Stimulated activated CD4-positive, alpha-beta T cell treated with anti-CD3 and anti-CD28 coated beads, Interleukin-15, amount 100 ng/mL, for 48 hours (primary cell): ENCODE measurements around the gene UNC13B.
"Not testable (repeated sequence)": the region's sequence is repeated elsewhere in the genome, so short reads cannot be mapped to it uniquely, and the experiment has no call there.

Source experiments
- DNase-seq, 2 donors: peaks; one replicate each; pipeline ENCODE4 v3.0.0-alpha.2; 2020; ENCODE audit warnings: low read depth in 2 of 2

The UNC13B gene

GRCh38 chr9:35380039-35380438 is 218.2 kb downstream of the UNC13B start:
- no peak for DNase-seq

DNA sequence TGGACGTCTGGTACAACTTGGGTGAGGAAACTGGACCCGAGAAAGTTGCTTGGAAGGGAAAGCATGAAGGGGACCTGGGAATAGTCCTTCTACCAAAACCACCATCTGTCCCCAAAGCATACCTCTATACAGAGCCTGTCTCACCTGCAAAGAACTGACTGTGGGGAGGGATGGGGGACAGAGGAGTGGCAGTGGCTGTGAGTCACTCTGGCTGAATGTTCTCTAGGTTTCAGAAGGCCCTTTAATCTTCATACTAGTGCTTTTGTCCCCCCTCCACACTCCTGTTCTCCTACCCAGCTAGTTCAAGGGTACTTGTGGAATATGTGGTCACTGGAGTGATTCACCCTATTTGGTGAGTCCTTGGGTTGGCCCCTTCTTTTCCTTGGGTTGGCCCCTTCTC is 218.8 kb downstream of the UNC13B start:
- no peak for DNase-seq

GRCh38 chr9:35385042-35385441 is 223.2 kb downstream of the UNC13B start:
- no peak for DNase-seq

GRCh38 chr9:35395076-35395705 is 233.4 kb downstream of the UNC13B start:
- no peak for DNase-seq

DNA sequence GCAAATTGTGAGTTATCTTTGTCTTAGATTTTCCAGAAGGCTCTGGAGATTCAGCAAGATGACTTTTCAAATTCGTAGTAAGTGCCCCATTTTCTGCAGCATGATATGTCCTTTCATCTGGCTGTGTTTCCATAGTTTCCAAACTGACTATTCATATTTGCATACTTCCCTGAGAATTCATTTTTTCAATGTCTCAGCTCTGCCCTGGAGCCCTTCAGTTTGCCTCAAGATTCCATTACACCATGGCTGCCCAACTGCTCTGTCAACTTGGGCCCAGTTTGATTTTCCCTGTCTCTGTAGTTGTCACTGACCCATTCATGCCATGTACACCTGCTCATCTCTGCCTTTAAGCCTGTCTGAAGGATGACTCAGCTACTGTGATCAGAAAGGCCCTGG is 233.9 kb downstream of the UNC13B start:
- no peak for DNase-seq

- no peak for DNase-seq
Measured at GRCh38 chr9:35396560-35397215, 234.9 kb downstream of the UNC13B start.

DNA sequence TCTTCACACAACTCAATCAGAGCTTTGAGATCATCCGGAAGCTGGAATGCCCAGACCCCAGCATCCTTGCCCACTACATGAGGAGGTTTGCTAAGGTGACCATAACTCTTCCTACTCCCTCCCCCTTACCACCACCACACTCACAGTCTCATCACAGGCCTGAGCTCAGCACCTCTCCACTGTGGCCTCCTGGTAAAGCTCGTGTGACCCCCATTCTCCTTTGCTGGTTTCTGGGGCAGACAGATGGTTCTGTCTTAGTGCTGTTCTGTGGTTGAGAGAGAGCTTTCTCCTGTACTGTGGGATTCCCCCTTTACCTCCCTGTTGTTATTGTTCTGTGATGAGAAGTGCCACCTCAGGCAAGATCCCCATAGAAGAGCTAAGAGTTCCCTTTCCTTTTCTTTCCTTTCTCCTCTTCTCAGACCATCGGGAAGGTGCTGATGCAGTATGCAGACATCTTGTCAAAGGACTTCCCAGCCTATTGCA is 235.4 kb downstream of the UNC13B start:
- DNase-seq = no peak

DNA sequence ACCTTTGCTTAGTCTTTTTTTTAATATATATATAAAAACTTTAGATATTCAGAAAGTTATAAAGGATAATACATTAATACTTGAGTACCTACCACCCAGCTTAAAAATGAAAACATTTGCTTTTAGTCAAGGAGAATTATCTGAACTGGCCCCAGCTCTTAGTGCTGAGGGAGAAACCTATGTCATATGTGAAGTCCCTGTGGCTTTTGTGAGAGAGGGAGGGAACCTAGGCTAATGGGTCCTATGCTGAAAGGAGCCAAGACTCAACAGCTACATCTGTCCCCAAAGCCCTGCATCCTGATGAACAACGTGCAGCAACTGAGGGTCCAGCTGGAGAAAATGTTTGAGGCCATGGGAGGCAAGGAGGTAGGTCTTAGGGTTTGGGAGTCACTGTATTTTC is 236.1 kb downstream of the UNC13B start:
- no peak for DNase-seq

- DNase-seq = no peak
Measured at GRCh38 chr9:35398651-35399335, 237.0 kb downstream of the UNC13B start.

DNA sequence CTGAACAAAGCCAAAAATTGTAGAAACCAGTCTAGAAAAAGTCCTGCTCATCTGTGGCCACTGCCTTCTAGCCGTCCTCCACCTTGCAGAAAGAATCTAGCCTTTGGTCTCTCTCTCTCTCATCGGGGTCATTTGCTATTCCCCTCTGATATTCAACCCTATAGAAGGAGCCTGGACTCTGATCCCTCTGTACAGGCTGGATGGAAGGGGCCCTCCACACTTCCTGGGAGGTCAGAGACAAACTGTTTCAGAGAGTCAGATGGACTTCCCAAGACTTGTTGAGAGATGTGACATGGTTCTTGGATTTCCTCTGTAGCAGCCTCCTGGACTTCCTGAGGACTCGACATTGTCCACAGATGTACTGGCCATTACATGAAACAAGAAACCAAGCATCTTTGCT is 243.1 kb downstream of the UNC13B start:
- DNase-seq = no peak

DNA sequence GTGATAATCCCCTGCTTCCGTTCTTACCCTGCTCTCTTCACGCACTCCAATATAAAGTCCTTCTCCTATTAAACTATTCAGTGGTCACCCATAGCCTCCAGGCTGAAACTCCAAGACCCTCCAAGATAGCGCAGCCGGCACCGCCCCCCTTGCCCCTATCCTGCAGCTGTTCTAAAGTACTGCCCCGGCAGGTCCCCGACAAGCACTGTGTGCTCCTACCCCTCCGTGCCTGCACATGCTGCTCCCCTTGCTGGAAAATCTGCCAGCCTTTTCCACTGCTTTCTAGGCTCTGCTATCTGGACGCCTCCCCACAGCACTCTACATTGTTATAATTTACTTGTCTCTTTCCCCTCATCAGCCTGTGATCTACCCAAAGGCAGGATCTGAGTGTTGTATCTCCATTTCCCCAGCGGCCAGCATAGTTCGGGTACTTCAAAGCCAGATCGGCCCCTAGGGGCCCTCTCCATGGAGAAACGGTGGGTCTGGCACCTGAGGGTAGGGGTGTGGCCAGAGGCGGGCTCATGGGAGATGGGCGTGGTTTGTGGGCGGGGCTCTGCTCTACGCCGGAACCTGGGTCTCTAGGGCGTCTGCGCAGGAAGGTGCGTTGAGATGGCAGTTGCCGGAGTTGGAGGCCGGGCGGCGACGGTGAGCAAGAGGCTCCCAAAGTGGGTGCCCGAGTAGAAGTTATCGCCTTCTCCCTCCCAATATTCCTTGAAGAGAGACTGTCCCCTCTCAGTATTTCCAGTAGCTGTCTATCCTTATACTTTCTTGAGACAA is 244.6 kb downstream of the UNC13B start:
- DNase-seq = peak; percentile 18 to 19

DNA sequence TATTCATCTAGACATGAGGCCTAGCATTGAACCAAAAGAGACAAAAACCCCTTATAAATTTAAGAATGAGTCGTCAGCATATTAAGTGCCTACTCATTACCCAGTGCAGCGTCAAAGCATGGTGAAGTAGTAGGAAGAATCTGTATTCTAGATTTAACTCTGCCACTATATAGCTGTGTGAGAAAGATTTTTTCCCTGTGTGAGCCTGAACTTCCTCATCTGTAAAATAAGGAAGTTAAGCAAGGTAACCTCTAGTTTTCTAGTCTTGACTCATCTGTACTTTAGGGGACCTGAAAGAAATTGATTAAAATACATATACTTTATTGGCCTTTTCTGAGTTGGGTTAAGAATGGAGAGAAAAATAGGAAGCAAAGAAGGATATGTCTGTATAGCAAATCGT is 246.0 kb downstream of the UNC13B start:
- no peak for DNase-seq

GRCh38 chr9:35409434-35409833 is 247.6 kb downstream of the UNC13B start:
- not testable (repeated sequence) for DNase-seq

DNA sequence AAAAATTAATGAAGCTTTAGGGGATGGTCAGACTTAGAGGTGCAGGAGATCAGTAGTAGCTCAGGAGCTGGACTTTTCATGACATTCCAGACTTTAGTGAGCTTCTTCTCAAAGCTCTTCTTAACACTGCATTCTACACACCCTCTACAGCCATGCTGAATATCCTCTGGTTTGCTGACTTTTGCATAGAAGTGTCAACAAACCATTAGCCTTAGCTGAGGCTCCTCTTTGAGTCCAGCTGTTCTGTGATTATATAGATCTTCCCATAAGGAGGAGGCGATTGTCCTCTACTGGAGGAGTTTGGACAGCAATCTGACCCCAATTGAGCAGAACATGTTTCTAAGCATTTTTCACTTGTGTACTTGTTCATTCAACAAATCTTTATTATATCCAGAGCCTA is 253.1 kb downstream of the UNC13B start:
- no peak for DNase-seq

DNA sequence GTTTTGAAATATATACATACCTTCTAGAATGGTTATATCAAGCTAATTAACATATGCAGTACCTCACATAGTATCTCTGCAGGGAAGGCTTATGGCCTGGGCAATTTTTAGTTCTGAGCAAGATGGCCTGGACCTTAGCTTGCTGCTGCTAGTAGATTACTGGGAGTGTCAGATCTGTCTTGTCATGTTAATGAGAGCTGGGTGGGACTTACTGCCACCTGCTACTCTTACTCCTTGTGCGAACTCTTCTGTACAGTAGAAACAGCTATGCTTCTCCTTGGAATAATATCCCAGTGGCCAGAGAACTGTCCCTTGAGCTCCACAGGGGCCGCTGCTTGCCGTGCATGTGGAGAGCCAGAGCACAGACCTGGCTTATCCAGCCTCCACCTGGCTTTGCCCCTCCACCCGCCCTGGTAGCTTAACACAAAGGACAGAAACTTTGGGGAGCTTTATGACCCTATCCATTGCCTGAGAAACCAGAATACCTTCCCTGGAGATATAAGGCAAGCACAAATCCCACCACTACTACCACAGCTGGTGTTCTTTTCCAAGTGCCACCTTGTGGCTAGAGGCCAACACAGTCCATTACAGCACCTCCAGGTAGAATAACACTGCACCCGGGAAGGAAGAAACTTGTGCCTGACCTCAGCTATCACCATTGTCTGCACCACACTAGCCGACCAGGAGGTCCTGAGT is 253.7 kb downstream of the UNC13B start:
- DNase-seq = no peak

- DNase-seq = no peak
Measured at GRCh38 chr9:35416098-35416427, 254.3 kb downstream of the UNC13B start.

DNA sequence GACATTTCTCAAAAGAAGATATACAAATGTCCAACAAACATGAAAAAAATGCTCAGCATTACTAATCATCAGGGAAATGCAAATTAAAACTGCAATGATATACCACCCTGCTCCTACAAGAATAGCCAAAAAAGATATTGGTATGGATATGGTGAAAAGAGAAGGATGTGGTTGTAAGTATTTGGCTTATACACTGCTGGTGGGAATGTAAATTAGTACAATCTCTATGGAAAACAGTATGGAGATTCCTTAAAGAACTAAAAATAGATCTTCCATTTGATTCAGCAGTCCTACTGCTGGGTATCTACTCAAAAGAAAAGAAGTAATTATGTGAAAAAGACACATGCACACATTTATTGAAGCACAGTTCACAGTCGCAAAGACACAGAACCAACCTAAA is 260.5 kb downstream of the UNC13B start:
- no peak for DNase-seq

GRCh38 chr9:35422753-35423152 is 260.9 kb downstream of the UNC13B start:
- no peak for DNase-seq

DNA sequence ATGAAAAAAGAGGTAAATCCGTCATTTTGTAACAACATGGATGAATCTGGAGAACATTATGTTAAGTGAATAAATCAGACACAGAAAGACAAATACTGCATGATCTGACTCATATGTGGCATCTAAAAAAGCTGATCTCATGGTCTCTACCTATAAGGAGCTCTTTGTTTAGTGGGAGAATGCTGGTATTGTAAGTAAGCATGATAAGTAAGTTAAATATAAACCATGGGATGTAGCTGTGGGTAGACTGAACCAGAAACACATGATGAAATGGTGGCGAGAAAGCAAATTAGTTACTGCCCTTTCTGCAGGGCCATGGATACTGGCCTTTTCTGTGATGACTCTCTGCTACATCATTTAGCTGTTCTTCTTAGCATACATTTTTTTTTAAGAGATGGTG is 261.7 kb downstream of the UNC13B start:
- DNase-seq = no peak

- DNase-seq = no peak
Measured at GRCh38 chr9:35424356-35425352, 262.8 kb downstream of the UNC13B start.

DNA sequence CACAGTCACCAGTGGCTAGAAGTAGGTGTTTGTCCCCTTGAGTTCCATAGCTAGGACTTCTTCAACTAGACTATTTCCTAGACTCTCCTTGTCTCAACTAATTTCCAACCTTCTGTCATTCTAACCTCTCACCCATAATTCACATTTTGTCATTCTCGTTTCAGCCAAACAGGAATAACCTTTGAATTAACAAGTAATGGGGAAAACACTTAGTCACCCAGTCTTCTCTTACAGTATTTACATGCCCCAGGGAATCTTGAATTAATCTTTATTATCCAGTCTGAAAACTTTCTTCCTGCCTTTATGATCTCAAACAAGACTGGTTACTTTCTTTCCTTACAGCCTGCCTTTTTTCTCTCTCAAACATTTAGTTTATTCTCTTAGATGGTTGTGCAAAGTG is 264.8 kb downstream of the UNC13B start:
- DNase-seq = no peak
